GM19455 (cell line): Measurements from ENCODE around the gene CTCFL.

Experiments used
- ATAC-seq: cut with Tn5 transposase; IDR thresholded peaks from one replicate; pipeline ENCODE4 v1.9.1; 2021; ENCODE audit not compliant: unreplicated experiment

CTCFL gene

GRCh38 chr20:57560554-57561355, 35.8 kb upstream of the CTCFL start, which contains the start of gene PCK1:
TSS of gene PCK1 (plus strand) at chr20:57561110. CDS start at chr20:57561412, 302 bp downstream.
- ATAC-seq = no peak

- ATAC-seq = no peak
Observed at GRCh38 chr20:57559658-57560553, 35.0 kb upstream of the CTCFL start.

GRCh38 chr20:57559289-57559634, 34.3 kb upstream of the CTCFL start:
- no peak for ATAC-seq

- ATAC-seq = no peak
Observed at GRCh38 chr20:57558614-57559288, 33.8 kb upstream of the CTCFL start.

GRCh38 chr20:57557926-57558613, 33.1 kb upstream of the CTCFL start:
- ATAC-seq = no peak

- ATAC-seq = no peak
Observed at GRCh38 chr20:57556980-57557274, 32.0 kb upstream of the CTCFL start.

GRCh38 chr20:57555457-57556184, 30.7 kb upstream of the CTCFL start:
- ATAC-seq = no peak

GRCh38 chr20:57553376-57554018, 28.6 kb upstream of the CTCFL start:
- no peak for ATAC-seq

- no peak for ATAC-seq
Observed at GRCh38 chr20:57552471-57552870, 27.5 kb upstream of the CTCFL start.

GRCh38 chr20:57548177-57549058, 23.5 kb upstream of the CTCFL start:
- ATAC-seq = no peak

- no peak for ATAC-seq
Observed at GRCh38 chr20:57546956-57547649, 22.2 kb upstream of the CTCFL start.

GRCh38 chr20:57545927-57546662, 21.2 kb upstream of the CTCFL start:
- no peak for ATAC-seq

GRCh38 chr20:57544838-57545564, 20.1 kb upstream of the CTCFL start:
- no peak for ATAC-seq

GRCh38 chr20:57543754-57544153, 18.8 kb upstream of the CTCFL start:
- no peak for ATAC-seq

- ATAC-seq = no peak
Observed at GRCh38 chr20:57540890-57541580, 16.1 kb upstream of the CTCFL start.

GRCh38 chr20:57539889-57540288, 14.9 kb upstream of the CTCFL start:
- no peak for ATAC-seq
